NCI-H510A (cell line): ENCODE results near the gene SRPK2.
"Not testable (repeated sequence)": the region's sequence is repeated elsewhere in the genome, so short reads cannot be mapped to it uniquely, and the experiment has no call there.

Experiments
- DNase-seq: peaks from one replicate; lab custom pipeline; 2025; lab: John Stamatoyannopoulos, UW

The SRPK2 gene

DNA sequence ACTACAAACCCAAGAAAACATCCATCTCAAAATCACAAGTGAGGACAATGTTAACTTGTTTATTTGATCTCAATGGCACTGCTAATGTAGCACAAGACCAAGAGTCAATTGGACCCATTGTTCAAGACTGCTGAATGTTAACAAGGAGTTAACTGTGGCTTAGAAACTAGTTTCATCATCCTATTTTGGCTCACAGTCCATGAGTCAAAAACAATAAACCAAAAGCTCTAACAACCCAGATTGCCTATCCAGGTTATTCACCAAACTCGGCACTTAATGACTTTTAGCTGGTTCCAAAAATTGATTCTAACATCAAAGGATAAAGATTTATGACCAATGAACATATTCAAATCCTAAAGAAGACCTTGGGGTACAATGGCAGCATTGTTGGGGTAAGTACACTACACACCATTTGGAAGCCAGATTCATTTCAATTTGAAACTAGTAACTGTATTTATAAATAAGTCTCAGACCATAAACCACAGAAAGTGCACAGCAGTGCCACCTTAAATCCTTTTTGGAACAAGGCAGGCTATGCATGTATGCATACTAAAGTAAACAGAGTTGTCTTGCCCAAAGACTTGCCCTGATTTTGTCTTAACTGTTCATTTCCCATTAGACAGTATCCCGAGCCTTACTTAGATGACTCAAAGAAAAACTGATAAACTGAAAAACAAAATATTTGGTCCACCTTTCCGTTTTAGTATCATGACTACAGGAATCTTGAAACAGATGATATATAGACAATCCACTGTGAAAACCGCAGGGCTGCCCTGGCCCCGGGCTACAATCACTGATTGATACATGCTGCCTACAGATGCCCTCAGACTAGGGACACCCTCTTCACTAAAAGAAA is 84.5 kb downstream of the SRPK2 start:
- DNase-seq = no peak

DNA sequence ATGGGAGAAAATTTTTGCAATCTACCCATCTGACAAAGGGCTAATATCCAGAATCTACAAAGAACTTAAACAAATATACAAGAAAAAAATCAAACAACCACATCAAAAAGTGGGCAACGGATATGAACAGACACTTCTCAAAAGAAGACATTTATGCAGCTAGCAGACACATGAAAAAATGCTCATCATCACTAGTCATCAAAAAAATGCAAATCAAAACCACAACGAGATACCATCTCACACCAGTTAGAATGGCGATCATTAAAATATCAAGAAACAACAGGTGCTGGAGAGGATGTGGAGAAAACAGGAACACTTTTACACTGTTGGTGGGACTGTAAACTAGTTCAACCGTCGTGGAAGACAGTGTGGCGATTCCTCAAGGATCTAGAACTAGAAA is 88.1 kb downstream of the SRPK2 start:
- DNase-seq = not testable (repeated sequence)

DNA sequence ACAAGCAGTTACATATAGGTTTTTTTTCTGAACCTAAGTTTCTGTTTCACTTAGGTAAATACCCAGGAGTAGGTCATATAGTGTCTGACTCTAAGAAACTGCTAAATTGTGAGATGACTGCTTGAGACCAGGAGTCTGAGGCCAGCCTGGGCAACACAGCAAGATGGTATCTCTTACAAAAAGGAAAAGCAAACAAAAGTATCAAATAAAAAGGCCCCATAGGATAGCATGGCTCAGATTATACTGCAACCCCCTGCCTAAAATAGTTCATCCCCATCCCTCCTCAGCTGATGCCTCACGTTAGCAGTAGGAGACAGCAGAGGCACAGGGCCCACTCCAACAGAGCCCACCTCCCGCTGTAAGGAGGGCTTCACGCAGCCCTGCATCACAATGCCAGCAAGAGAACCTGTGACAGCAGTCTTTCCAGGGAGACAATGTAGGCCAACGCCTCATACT is 90.3 kb downstream of the SRPK2 start:
- no peak for DNase-seq

DNA sequence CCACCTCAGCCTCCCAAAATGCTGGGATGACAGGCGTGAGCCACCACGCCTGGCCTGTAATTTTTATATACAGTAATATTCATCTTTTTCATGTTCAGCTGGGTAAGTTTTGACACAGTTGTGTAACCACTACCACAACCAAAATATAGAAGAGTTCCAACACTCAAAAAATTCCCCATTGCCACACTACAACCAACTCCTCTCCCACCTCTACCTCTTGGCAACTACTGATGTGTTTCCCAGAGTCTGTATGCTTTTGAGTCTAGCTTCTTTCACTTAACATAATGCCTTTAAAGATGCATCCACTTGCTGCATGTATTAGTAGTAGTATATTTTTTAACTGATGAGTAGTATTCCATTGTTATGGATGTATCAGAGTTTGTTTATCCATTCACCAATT is 90.7 kb downstream of the SRPK2 start:
- no peak for DNase-seq

- no peak for DNase-seq
Measured at GRCh38 chr7:105297309-105297708, 91.4 kb downstream of the SRPK2 start.

DNA sequence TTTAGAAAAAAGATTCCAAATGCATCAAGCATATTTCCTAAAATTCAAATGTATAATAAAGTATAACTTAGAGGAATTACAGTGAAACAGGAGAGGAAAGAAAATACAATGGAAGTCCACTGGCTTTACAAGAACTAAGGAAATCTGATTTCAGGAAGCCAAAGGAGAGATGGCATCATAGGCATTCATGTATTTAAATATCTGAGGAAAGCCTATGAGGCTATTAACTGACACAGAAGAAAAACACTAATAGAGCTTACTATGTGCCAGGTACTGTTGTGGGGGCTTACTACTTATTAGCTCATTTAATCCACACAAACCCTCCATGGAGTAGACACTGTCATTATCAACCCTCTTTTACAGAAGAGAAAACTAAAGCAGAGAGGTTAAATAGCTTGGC is 92.2 kb downstream of the SRPK2 start:
- DNase-seq = no peak

DNA sequence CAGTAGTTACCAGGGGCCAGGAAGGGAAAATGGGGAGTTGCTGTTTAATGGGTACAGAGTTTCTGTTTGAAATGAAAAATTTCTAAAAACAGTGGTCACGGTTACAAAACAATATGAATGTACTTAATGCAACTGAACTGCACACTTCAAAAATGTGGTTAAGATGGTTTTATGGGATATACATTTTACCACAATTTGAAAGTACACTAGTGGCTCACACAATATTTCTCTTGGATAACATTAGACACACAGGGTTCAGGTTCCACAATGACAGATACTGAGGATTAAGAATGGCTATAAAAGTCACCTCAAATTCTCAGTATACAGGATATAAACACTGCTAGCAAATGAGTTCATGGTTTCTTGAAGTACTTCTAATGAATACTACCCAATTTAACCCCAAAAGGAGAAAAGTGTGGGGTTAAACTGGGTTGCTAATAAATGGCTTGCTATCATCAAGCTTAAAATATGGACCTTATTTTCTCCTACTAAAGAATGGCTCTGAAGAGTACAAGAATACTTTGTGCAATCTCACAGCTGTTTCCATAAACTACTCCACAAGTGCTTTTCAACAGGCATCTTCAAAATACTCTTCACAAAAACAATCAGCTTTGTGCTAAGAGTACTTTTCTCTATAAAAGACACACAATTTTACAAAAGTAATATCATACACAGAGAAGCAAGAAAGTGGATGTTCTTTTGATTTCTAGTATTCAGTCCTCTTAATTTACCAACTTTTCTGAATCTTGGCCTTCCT is 92.9 kb downstream of the SRPK2 start:
- no peak for DNase-seq

- DNase-seq = not testable (repeated sequence)
Measured at GRCh38 chr7:105294482-105294881, 94.2 kb downstream of the SRPK2 start.

DNA sequence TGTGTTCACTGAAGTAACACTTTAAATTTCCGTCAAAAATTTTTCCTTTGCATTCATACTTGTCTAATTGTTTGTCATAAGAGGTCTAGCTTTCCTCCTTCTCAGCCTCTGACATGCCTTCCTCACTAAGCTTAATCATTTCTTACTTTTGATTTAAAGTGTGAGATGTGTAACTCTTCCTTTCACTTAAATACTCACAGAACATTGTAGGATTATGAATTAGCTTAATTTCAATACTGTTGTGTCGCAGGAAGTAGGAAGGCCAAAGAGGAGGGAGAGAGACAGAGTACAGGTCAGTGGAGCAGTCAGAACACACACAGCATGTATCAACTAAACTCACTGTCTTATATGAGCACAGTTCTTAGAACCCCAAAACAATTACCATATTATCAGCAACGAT is 99.0 kb downstream of the SRPK2 start:
- no peak for DNase-seq

- DNase-seq = no peak
Measured at GRCh38 chr7:105286441-105286840, 102.3 kb downstream of the SRPK2 start.

DNA sequence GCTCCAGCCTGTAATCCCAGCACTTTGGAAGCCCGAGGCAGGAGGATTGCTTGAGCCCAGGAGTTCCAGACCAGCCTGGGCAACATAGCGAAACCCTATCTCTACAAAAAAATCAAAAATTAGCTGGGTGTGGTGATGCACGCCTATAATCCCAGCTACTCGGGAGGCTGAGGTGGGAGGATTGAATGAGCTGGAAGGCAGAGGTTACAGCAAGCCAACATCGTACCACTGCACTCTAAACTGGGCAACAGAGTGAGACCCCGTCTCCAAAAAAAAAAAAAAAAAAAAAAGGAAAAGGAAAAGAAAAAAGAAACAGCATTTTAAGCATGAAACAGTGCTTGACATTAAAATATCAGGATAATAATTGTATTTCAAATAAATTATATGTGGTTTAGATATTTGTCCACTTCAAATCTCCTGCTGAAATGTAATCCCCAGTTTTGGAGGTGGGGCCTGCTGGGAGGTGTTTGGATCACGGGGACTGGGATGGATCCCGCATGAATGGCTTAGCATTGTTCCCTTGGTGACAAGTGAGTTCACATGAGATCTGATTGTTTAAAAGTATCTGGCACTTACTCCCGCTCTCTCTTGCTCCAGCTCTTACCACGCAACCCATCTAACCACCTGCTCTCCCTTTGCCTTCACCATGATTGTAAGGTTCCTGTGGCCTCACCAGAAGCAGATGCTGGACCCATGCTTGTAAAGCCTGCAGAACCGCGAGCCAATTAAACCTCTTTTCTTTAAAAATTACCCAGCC is 103.4 kb downstream of the SRPK2 start:
- DNase-seq = no peak

DNA sequence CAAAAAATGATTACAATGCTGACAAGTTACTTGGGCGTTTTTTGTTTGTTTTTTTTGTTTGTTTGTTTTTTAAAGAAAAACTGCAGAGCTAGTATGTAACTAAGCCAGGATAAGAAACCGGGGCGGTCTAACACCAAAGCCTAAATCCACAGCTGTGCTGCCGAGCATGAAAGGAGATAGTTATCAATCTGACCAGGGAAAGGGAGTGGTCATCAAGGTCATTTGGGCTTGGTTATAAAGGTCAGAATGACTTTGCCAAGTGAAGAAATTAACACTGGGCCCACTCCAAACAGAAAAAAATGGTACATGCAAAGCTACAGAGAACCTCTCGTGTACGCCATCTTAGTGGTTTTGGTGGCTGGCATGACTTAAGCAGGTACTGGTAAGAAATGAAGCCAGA is 104.7 kb downstream of the SRPK2 start:
- DNase-seq = no peak

DNA sequence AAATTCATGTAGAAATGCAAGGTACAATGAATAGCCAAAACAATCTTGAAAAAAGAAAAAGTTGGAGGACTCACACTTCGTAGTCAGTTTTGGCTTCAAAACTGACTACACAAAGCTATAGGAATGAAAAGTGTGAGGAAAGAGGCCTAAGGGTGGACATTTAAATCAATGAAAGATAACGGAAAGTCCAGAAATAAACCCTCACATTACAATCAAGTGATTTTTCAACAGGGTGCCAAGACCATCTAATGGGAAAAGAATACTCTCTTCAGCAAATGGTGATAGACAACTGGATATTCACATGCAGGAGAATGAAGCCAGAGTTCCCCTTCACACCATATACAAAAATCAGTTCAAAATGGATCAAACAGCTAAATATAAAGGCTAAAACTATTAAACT is 106.8 kb downstream of the SRPK2 start:
- DNase-seq = no peak

DNA sequence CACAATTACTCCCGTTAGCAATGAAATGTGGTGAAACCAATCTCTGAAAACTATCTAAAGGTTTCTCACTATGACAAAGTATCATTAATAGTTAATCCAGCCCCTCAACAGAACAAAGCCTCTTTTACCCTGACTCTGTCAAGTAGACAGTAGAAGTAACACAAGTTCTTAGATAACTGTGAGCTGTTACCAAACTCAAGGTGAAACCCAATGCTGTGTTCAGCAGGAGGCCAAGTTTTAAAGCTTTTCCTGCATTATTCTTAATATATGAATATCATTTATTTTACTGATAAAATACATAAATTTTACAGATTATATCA is 109.1 kb downstream of the SRPK2 start:
- DNase-seq = no peak

- no peak for DNase-seq
Measured at GRCh38 chr7:105278973-105279687, 109.6 kb downstream of the SRPK2 start.

GRCh38 chr7:105278565-105278964 is 110.2 kb downstream of the SRPK2 start:
- no peak for DNase-seq

- no peak for DNase-seq
Measured at GRCh38 chr7:105277341-105277740, 111.4 kb downstream of the SRPK2 start.

DNA sequence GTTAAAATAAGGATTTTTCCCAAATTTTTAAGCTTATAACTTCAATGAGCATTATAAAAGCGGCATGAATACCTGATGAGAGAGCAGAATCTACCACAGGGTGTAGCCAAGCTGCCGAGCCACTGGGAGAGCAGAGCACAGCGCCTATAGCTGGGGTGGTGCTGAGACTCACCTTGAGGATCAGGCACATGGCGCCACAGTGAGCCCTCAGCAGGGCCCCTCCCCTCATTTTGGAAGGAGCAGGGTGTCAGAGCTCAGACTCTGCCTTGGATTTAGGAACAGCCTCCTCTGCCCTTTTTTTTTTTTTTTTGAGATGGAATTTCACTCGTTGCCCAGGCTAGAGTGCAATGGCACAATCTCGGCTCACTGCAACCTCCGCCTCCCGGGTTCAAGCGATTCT is 118.6 kb downstream of the SRPK2 start:
- no peak for DNase-seq

DNA sequence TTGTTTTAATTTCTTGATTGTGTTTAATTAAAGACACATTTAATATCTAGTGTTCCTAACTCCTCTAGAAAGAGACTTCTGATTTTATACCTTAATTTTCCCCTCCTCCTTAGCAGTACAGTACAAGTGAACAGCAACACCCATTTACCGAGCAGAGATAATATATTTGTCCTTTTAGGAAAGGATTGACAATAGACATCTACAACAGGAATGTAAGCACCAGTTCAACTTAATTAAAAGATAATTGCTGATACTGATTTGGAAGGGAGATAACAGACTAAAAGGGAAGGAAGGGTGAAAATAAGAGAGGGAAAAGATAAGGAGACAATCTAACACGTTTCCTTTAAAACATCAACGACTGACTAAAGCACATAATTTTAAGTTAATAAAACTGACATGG is 119.3 kb downstream of the SRPK2 start:
- DNase-seq = no peak

DNA sequence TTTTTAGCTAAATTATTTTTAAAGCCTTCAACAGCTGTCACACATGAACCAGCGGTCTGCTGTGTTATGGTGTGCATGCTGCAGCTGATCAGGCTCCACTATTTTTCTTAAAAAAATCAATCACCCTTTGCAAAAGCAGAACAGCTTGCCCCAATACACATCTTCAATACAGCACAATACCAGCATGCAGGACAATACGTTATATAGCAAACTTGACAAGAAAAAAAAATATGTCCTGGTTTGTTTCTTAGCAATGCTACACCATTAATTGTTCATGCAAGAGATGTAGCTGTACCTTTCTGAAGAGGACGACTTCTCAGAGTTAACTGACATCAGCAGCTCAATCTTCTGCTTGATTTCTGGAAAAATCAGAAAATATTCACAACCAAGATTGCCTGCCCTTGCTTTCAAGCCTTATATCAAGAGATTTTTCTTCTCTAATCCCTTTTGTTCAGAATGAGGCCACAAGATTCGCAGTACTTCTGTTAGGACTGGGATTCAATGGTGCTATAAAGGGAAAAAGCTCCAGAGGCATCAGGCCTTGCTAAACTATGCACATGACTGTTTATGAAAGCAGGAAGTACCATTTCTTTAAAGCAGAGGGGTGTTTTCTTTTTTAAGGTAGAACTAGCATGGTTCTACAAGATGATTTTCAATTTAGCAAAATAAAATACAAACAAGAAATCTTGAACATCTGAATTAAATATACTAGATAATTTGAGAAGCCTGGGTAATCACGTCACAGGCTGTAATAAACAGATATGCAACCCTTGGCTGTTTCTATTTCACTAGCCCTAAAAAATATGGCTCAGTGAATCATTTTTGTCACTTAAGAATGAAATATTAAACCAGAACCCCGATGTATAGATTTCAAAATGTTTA is 120.0 kb downstream of the SRPK2 start:
- no peak for DNase-seq

GRCh38 chr7:105268056-105268455 is 120.7 kb downstream of the SRPK2 start:
- no peak for DNase-seq
